Trophoblast cell (in vitro differentiated cells and primary cell): ENCODE results near the gene TRMT2A.

Source experiments
- DNase-seq, 2 donors: peaks; one replicate each; pipeline ENCODE4 v3.0.0-alpha.2; 2016
- H2AFZ ChIP-seq: 2 replicates; pipeline ENCODE4 v1.6.1; 2013; ENCODE audit warnings: low read length, moderate library complexity, mild to moderate bottlenecking; ENCODE audit not compliant: insufficient read depth, poor library complexity
- H2AK5ac ChIP-seq: 2 replicates; pipeline ENCODE4 v1.6.1; 2013; ENCODE audit warnings: mild to moderate bottlenecking, low read length
- H2BK120ac ChIP-seq: 2 replicates; pipeline ENCODE4 v1.6.1; 2013; ENCODE audit warnings: low read length, mild to moderate bottlenecking, moderate library complexity; ENCODE audit not compliant: insufficient read depth, poor library complexity
- H2BK12ac ChIP-seq: 2 replicates; pipeline ENCODE4 v1.6.1; 2013; ENCODE audit warnings: mild to moderate bottlenecking, low read length, moderate library complexity
- H2BK5ac ChIP-seq: 2 replicates; pipeline ENCODE4 v1.6.1; 2013; ENCODE audit warnings: low read length, low read depth, moderate library complexity, mild to moderate bottlenecking; ENCODE audit not compliant: poor library complexity
- H3K14ac ChIP-seq: 2 replicates; pipeline ENCODE4 v1.6.1; 2013; ENCODE audit warnings: mild to moderate bottlenecking, low read length
- H3K18ac ChIP-seq: 2 replicates; pipeline ENCODE4 v1.6.1; 2013; ENCODE audit warnings: mild to moderate bottlenecking, low read length
- H3K23ac ChIP-seq: 2 replicates; pipeline ENCODE4 v1.6.1; 2013; ENCODE audit warnings: low read length
- H3K27ac ChIP-seq: 2 replicates; pipeline ENCODE4 v1.5.1; 2013; ENCODE audit warnings: low read depth, mild to moderate bottlenecking, inconsistent platforms, low read length, moderate library complexity
- H3K27me3 ChIP-seq: 2 replicates; pipeline ENCODE4 v1.6.1; 2013; ENCODE audit warnings: inconsistent platforms, mild to moderate bottlenecking, low read length, moderate library complexity; ENCODE audit not compliant: insufficient read depth
- H3K36me3 ChIP-seq, 2 experiments: 1 replicate in 1 of 2; 2 replicates in 1 of 2; pipeline ENCODE4 v1.6.1; 2013; ENCODE audit warnings: low read length in 2 of 2, mild to moderate bottlenecking in 2 of 2, moderate library complexity in 1 of 2; ENCODE audit not compliant: insufficient read depth in 2 of 2, control insufficient read depth in 1 of 2
- H3K4ac ChIP-seq: 2 replicates; pipeline ENCODE4 v1.6.1; 2013; ENCODE audit warnings: low read depth, mild to moderate bottlenecking, low read length, moderate library complexity
- H3K4me1 ChIP-seq, 2 experiments: 1 replicate in 1 of 2; 2 replicates in 1 of 2; pipeline ENCODE4 v1.6.1; 2013; ENCODE audit warnings: low read length in 2 of 2, mild to moderate bottlenecking in 2 of 2, moderate library complexity in 1 of 2; ENCODE audit not compliant: insufficient read depth in 2 of 2, control insufficient read depth in 1 of 2
- H3K4me2 ChIP-seq: 2 replicates; pipeline ENCODE4 v1.6.1; 2013; ENCODE audit warnings: inconsistent platforms, mild to moderate bottlenecking, low read length, moderate library complexity
- H3K4me3 ChIP-seq: 2 replicates; pipeline ENCODE4 v1.5.1; 2013; ENCODE audit warnings: mild to moderate bottlenecking, low read depth, low read length, inconsistent platforms
- H3K79me1 ChIP-seq: one replicate; pipeline ENCODE4 v1.6.1; 2013; ENCODE audit warnings: low read length
- H3K79me2 ChIP-seq: 2 replicates; pipeline ENCODE4 v1.6.1; 2013; ENCODE audit warnings: low read length, mild to moderate bottlenecking; ENCODE audit not compliant: control insufficient read depth, insufficient read depth, poor library complexity
- H3K9ac ChIP-seq: 2 replicates; pipeline ENCODE4 v1.6.1; 2013; ENCODE audit warnings: mild to moderate bottlenecking, low read length
- H3K9me3 ChIP-seq: 2 replicates; pipeline ENCODE4 v1.6.1; 2013; ENCODE audit warnings: low read depth, mild to moderate bottlenecking, control low read depth, inconsistent platforms, low read length; ENCODE audit not compliant: insufficient read depth
- H4K12ac ChIP-seq: 2 replicates; pipeline ENCODE4 v1.6.1; 2013; ENCODE audit warnings: low read depth, mild to moderate bottlenecking, low read length, moderate library complexity
- H4K8ac ChIP-seq: 2 replicates; pipeline ENCODE4 v1.6.1; 2013; ENCODE audit warnings: low read depth, mild to moderate bottlenecking, low read length, moderate library complexity
- H4K91ac ChIP-seq: one replicate; pipeline ENCODE4 v1.6.1; 2013; ENCODE audit warnings: low read depth, mild to moderate bottlenecking, low read length, moderate library complexity
- WGBS: extraction: QIAGEN DNeasy Blood & Tissue Kit; methylation state at CpG from one replicate; pipeline ENCODE4 v1.1.7; 2013; ENCODE audit warnings: missing lambda C conversion rate; ENCODE audit not compliant: insufficient read length, insufficient coverage; ENCODE audit errors: extremely low coverage; 5-methylcytosine and 5-hydroxymethylcytosine counted together

The TRMT2A gene

GRCh38 chr22:20121856-20122415 lies 4.9 kb upstream of the TRMT2A start:
- H2BK120ac ChIP-seq, result no peak overlapping the region
- H3K79me1 ChIP-seq, result peaks cover 7% of the 10 kb centered on the region
- no peak overlapping the region for H2AK5ac ChIP-seq
- no peak overlapping the region for H2AFZ ChIP-seq
- no peak for DNase-seq
- H3K27me3 ChIP-seq, result no peaks in the 10 kb centered on the region
- no peak overlapping the region for H4K12ac ChIP-seq
- peaks cover 10% of the 10 kb centered on the region for H3K79me2 ChIP-seq
- H3K4ac ChIP-seq, result peak overlapping the region; percentile 53
- no peak overlapping the region for H3K23ac ChIP-seq
- no peak overlapping the region for H3K27ac ChIP-seq
- peaks cover 70 to 74% of the 10 kb centered on the region in 2 experiments for H3K36me3 ChIP-seq
- peaks cover 2 to 3% of the 10 kb centered on the region in 2 experiments for H3K4me1 ChIP-seq
- H3K9ac ChIP-seq, result no peak overlapping the region
- no peak overlapping the region for H3K18ac ChIP-seq
- no peak overlapping the region for H4K91ac ChIP-seq
- H2BK5ac ChIP-seq, result no peak overlapping the region
- no peak overlapping the region for H4K8ac ChIP-seq
- no peak overlapping the region for H2BK12ac ChIP-seq
- no CpG with 5 or more reads among the region's 22 CpGs for WGBS
- H3K14ac ChIP-seq, result no peak overlapping the region
- no peak overlapping the region for H3K4me2 ChIP-seq
- H3K9me3 ChIP-seq, result no peaks in the 10 kb centered on the region
- no peak overlapping the region for H3K4me3 ChIP-seq

GRCh38 chr22:20118300-20119020 lies 1.4 kb upstream of the TRMT2A start:
- H3K27ac ChIP-seq, result no peak overlapping the region
- peak overlapping the region; percentile 91 for H3K4me2 ChIP-seq
- no peak overlapping the region for H3K14ac ChIP-seq
- H4K91ac ChIP-seq, result no peak overlapping the region
- H3K4me1 ChIP-seq, result peaks cover 4 to 9% of the 10 kb centered on the region in 2 experiments
- H3K79me1 ChIP-seq, result peaks cover 12% of the 10 kb centered on the region
- peak overlapping the region; percentile 99 for H3K4ac ChIP-seq
- H2AFZ ChIP-seq, result no peak overlapping the region
- no peaks in the 10 kb centered on the region for H3K9me3 ChIP-seq
- no peak overlapping the region for H4K8ac ChIP-seq
- no peak overlapping the region for H2BK12ac ChIP-seq
- no peak overlapping the region for H2BK5ac ChIP-seq
- H3K36me3 ChIP-seq, result peaks cover 61 to 68% of the 10 kb centered on the region in 2 experiments
- DNase-seq, result no peak
- peak overlapping the region; percentile 12 for H2AK5ac ChIP-seq
- no peak overlapping the region for H2BK120ac ChIP-seq
- peak overlapping the region; percentile 50 for H3K23ac ChIP-seq
- H3K4me3 ChIP-seq, result peak overlapping the region; percentile 98
- no CpG with 5 or more reads among the region's 8 CpGs for WGBS
- peak overlapping the region; percentile 96 for H3K9ac ChIP-seq
- H3K18ac ChIP-seq, result no peak overlapping the region
- peaks cover 17% of the 10 kb centered on the region for H3K79me2 ChIP-seq
- peak overlapping the region; percentile 27 for H4K12ac ChIP-seq
- H3K27me3 ChIP-seq, result no peaks in the 10 kb centered on the region

- Histone ChIP-seq H3K79me1 (peaks cover 12% of the 10 kb centered on the region), H3K36me3 (peaks cover 66 to 71% of the 10 kb centered on the region in 2 experiments), H3K9me3 (no peaks in the 10 kb centered on the region), H3K14ac (peak overlapping the region; percentile 46), H2BK120ac (peak overlapping the region; percentile 75), H3K4ac (peak overlapping the region; percentile 99), H3K18ac (peak overlapping the region; percentile 58), H3K9ac (peak overlapping the region; percentile 96), H2BK5ac (peak overlapping the region; percentile 59), H4K91ac (peak overlapping the region; percentile 83), H3K79me2 (peaks cover 17% of the 10 kb centered on the region), H4K12ac (peak overlapping the region; percentile 73), H3K27ac (peak overlapping the region; percentile 5), H3K4me2 (peak overlapping the region; percentile 91), H3K27me3 (no peaks in the 10 kb centered on the region), H2AFZ (peak overlapping the region; percentile 46), H3K4me1 (peaks cover 4 to 9% of the 10 kb centered on the region in 2 experiments), H2BK12ac (no peak overlapping the region), H3K4me3 (peak overlapping the region; percentile 98), H4K8ac (peak overlapping the region; percentile 82), H2AK5ac (peak overlapping the region; percentile 31), H3K23ac (no peak overlapping the region)
- WGBS, result no CpG with 5 or more reads among the region's 66 CpGs
- peak in 1 of 2 donors; percentile 51 for DNase-seq
Observed at GRCh38 chr22:20117633-20118299, 740 bp upstream of the TRMT2A start.

- DNase-seq, result no peak
- peak overlapping the region; percentile 93 for H4K8ac ChIP-seq
- H2BK12ac ChIP-seq, result no peak overlapping the region
- H2BK120ac ChIP-seq, result peak overlapping the region; percentile 75
- H3K18ac ChIP-seq, result peak overlapping the region; percentile 73
- H4K12ac ChIP-seq, result peak overlapping the region; percentile 84
- H3K14ac ChIP-seq, result peak overlapping the region; percentile 93
- peak overlapping the region; percentile 85 for H4K91ac ChIP-seq
- H3K79me2 ChIP-seq, result peaks cover 17% of the 10 kb centered on the region
- peak overlapping the region; percentile 83 for H3K9ac ChIP-seq
- peak overlapping the region; percentile 32 for H2BK5ac ChIP-seq
- peak overlapping the region; percentile 85 for H3K4ac ChIP-seq
- H2AFZ ChIP-seq, result peak overlapping the region; percentile 47
- peaks cover 12% of the 10 kb centered on the region for H3K79me1 ChIP-seq
- H3K27me3 ChIP-seq, result no peaks in the 10 kb centered on the region
- H3K27ac ChIP-seq, result peak overlapping the region; percentile 28
- peak overlapping the region; percentile 68 for H3K4me2 ChIP-seq
- H3K23ac ChIP-seq, result no peak overlapping the region
- WGBS, result no CpG with 5 or more reads among the region's 27 CpGs
- H3K4me3 ChIP-seq, result peak overlapping the region; percentile 89
- H3K36me3 ChIP-seq, result peaks cover 68 to 72% of the 10 kb centered on the region in 2 experiments
- peaks cover 4 to 9% of the 10 kb centered on the region in 2 experiments for H3K4me1 ChIP-seq
- no peaks in the 10 kb centered on the region for H3K9me3 ChIP-seq
- peak overlapping the region; percentile 82 for H2AK5ac ChIP-seq
Observed at GRCh38 chr22:20116376-20116950, 563 bp downstream of the TRMT2A start.
